NCI-H69 (cell line): ENCODE measurements around the gene CD320.
"Not testable (repeated sequence)": the region's sequence is repeated elsewhere in the genome, so short reads cannot be mapped to it uniquely, and the experiment has no call there.

ENCODE experiments used
- DNase-seq: peaks from one replicate; lab custom pipeline; 2025; lab: John Stamatoyannopoulos, UW

CD320 gene

GRCh38 chr19:8308891-8309291, 733 bp upstream of the CD320 start:
- no peak for DNase-seq

- peak; percentile 58 for DNase-seq
Observed at GRCh38 chr19:8307400-8307964, 676 bp downstream of the CD320 start.

- DNase-seq, result no peak
Observed at GRCh38 chr19:8306235-8307054, 1.7 kb downstream of the CD320 start.

GRCh38 chr19:8305798-8306197, 2.4 kb downstream of the CD320 start:
- DNase-seq, result no peak

- DNase-seq, result no peak
Observed at GRCh38 chr19:8304841-8305621, 3.1 kb downstream of the CD320 start.

GRCh38 chr19:8302734-8303133, 5.4 kb downstream of the CD320 start:
- DNase-seq, result no peak

GRCh38 chr19:8302357-8302691, 5.8 kb downstream of the CD320 start:
- DNase-seq, result peak; percentile 30

- not testable (repeated sequence) for DNase-seq
Observed at GRCh38 chr19:8291337-8291736, 16.8 kb downstream of the CD320 start.

- not testable (repeated sequence) for DNase-seq
Observed at GRCh38 chr19:8276508-8276907, 31.6 kb downstream of the CD320 start.

- no peak for DNase-seq
Observed at GRCh38 chr19:8269724-8270123, 38.4 kb downstream of the CD320 start.

- DNase-seq, result no peak
Observed at GRCh38 chr19:8265872-8266271, 42.3 kb downstream of the CD320 start.

- DNase-seq, result not testable (repeated sequence)
Observed at GRCh38 chr19:8264248-8264647, 43.9 kb downstream of the CD320 start.

GRCh38 chr19:8262431-8262830, 45.7 kb downstream of the CD320 start:
- no peak for DNase-seq

GRCh38 chr19:8261881-8262280, 46.3 kb downstream of the CD320 start:
- DNase-seq, result no peak

- no peak for DNase-seq
Observed at GRCh38 chr19:8261347-8261746, 46.8 kb downstream of the CD320 start.

- DNase-seq, result no peak
Observed at GRCh38 chr19:8259922-8260247, 48.3 kb downstream of the CD320 start.

- no peak for DNase-seq
Observed at GRCh38 chr19:8259142-8259921, 48.8 kb downstream of the CD320 start.

- no peak for DNase-seq
Observed at GRCh38 chr19:8257052-8257443, 51.1 kb downstream of the CD320 start.

GRCh38 chr19:8256276-8257051, 51.7 kb downstream of the CD320 start:
- DNase-seq, result no peak

GRCh38 chr19:8255426-8256125, 52.6 kb downstream of the CD320 start:
- DNase-seq, result no peak
